ENCODE results near the gene FHIP1A.

DNA sequence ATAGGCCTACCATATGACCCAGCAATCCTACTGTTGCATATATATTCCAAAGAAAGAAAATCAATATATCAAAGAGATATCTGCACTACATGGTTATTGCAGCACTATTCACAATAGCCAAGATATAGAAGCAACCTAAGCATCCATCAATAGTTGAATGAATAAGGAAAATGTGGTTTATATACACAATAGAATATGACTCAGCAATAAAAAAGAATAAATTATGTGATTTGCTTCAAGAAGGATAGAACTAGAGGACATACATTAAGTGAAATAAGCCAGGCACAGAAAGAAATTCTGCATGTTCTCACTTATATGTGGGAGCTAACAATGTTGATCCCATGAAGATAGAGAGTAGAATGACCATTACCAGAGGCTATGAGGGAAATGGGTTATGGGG lies 13.1 kb upstream of the FHIP1A start:
- TF ChIP-seq, protein P1, sequence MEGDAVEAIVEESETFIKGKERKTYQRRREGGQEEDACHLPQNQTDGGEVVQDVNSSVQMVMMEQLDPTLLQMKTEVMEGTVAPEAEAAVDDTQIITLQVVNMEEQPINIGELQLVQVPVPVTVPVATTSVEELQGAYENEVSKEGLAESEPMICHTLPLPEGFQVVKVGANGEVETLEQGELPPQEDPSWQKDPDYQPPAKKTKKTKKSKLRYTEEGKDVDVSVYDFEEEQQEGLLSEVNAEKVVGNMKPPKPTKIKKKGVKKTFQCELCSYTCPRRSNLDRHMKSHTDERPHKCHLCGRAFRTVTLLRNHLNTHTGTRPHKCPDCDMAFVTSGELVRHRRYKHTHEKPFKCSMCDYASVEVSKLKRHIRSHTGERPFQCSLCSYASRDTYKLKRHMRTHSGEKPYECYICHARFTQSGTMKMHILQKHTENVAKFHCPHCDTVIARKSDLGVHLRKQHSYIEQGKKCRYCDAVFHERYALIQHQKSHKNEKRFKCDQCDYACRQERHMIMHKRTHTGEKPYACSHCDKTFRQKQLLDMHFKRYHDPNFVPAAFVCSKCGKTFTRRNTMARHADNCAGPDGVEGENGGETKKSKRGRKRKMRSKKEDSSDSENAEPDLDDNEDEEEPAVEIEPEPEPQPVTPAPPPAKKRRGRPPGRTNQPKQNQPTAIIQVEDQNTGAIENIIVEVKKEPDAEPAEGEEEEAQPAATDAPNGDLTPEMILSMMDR (IDR thresholded peaks at IDR 0.05; ENCODE audit: low read depth, low read length) = no peak
- TF ChIP-seq EZH2phosphoT487 (IDR thresholded peaks at IDR 0.05; ENCODE audit: low read depth) = no peak
